NCI-H460 (cell line): ENCODE measurements around the gene MPG. TPM values are rescaled to one million over a fixed set of nuclear protein-coding genes. Genes with fewer than 3 reads are reported as not detected.
"Not testable (repeated sequence)": the region's sequence is repeated elsewhere in the genome, so short reads cannot be mapped to it uniquely, and the experiment has no call there.

Source experiments
- DNase-seq: peaks from one replicate; pipeline ENCODE4 v3.0.0-alpha.2; 2016; ENCODE audit warnings: low read depth; ENCODE audit errors: extremely low read depth
- total RNA-seq: library from RNA; depleted of rRNA; stranded (reverse); fragments of >200 nt; shearing (Covaris generic); gene quantifications from 2 replicates; pipeline ENCODE4 v1.2.3, GENCODE V29; 2014

The MPG gene
- total RNA-seq, 1 experiment from 2014 or later = 84.4 TPM

GRCh38 chr16:106623-107324 is 28.7 kb downstream of the MPG start:
- DNase-seq = peak; percentile 72

GRCh38 chr16:112153-112840 is 34.3 kb downstream of the MPG start:
- no peak for DNase-seq

- no peak for DNase-seq
Observed at GRCh38 chr16:114327-114726, 36.3 kb downstream of the MPG start.

- no peak for DNase-seq
Observed at GRCh38 chr16:116015-116414, 38.0 kb downstream of the MPG start.

- DNase-seq = peak; percentile 34
Observed at GRCh38 chr16:117379-118365, 39.6 kb downstream of the MPG start.

GRCh38 chr16:118857-119256 is 40.8 kb downstream of the MPG start:
- no peak for DNase-seq

- DNase-seq = no peak
Observed at GRCh38 chr16:119295-119694, 41.3 kb downstream of the MPG start.

- no peak for DNase-seq
Observed at GRCh38 chr16:119835-120491, 41.9 kb downstream of the MPG start.

GRCh38 chr16:120756-121155 is 42.7 kb downstream of the MPG start:
- DNase-seq = no peak

- DNase-seq = no peak
Observed at GRCh38 chr16:122361-122760, 44.3 kb downstream of the MPG start.

- DNase-seq = not testable (repeated sequence)
Observed at GRCh38 chr16:123558-124350, 45.7 kb downstream of the MPG start.

- no peak for DNase-seq
Observed at GRCh38 chr16:125011-125410, 47.0 kb downstream of the MPG start.

- DNase-seq = no peak
Observed at GRCh38 chr16:129075-129474, 51.0 kb downstream of the MPG start.

- DNase-seq = no peak
Observed at GRCh38 chr16:130533-131173, 52.6 kb downstream of the MPG start.

GRCh38 chr16:132120-132519 is 54.1 kb downstream of the MPG start:
- no peak for DNase-seq

- no peak for DNase-seq
Observed at GRCh38 chr16:133716-134115, 55.7 kb downstream of the MPG start.
